ENCODE measurements around the gene NCKAP5.

NCKAP5 gene

DNA sequence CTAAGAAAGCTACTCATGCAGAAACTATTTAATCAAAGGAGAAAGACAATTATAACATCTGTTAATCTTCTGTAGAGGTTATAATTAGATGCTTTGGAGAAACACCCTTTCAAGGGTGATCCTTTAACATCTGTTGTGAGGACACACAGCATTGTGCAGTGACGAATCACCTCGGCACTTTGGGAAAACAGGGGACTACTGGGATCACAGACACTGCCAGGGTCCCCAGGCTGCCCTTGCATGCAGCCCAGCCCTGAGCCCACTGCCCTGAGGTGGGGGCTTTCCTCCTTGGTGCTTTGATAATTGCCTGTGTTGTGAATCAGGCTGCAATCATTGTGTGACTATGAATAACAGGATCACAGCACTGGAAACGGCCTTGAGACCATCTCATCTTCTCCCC lies 10.6 kb downstream of the NCKAP5 start:
- in situ Hi-C loops (cut with HindIII; ENCODE audit: low sequenced_read_pairs) = no loop called here
- DNase-seq (ENCODE audit: low read depth) = no peak
- TF ChIP-seq, protein P1, sequence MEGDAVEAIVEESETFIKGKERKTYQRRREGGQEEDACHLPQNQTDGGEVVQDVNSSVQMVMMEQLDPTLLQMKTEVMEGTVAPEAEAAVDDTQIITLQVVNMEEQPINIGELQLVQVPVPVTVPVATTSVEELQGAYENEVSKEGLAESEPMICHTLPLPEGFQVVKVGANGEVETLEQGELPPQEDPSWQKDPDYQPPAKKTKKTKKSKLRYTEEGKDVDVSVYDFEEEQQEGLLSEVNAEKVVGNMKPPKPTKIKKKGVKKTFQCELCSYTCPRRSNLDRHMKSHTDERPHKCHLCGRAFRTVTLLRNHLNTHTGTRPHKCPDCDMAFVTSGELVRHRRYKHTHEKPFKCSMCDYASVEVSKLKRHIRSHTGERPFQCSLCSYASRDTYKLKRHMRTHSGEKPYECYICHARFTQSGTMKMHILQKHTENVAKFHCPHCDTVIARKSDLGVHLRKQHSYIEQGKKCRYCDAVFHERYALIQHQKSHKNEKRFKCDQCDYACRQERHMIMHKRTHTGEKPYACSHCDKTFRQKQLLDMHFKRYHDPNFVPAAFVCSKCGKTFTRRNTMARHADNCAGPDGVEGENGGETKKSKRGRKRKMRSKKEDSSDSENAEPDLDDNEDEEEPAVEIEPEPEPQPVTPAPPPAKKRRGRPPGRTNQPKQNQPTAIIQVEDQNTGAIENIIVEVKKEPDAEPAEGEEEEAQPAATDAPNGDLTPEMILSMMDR (IDR thresholded peaks at IDR 0.05; ENCODE audit: low read depth, low read length, missing control alignments) = no peak
- no peak overlapping the region for H3K4me3 ChIP-seq (ENCODE audit: low read depth, low read length)

DNA sequence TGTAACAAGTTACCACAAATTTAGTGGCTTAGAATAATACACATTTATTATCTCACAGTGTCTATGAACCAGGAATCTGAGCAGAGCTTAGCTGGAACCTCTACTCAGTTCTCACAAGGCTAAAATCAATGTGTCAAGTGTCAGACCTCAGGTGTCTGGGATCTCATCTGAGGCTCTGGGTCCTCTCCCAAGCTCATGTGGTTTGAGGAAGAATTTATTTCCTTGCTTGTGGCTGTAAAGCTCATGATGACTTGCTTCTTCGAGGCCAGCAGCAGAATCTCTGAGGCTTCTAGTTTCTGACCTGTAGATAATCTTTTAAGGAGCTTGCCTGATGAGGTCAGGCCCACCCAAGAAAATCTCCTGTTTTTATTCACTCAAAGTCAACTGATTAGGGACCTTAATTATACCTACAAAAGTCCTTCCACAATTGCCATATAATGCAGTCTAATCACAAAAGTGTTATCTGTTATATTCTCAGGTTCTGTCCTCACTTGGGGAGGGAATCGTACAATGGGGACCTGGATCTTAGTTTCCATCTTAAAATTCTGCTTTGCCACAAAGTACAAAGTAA lies 14.3 kb downstream of the NCKAP5 start:
- H3K4me3 ChIP-seq (ENCODE audit: low read depth, low read length) = no peak overlapping the region
- TF ChIP-seq, protein P1 (IDR thresholded peaks at IDR 0.05; ENCODE audit: low read depth, low read length, missing control alignments) = no peak
- in situ Hi-C loops (cut with HindIII; ENCODE audit: low sequenced_read_pairs) = no loop called here
- DNase-seq (ENCODE audit: low read depth) = no peak

DNA sequence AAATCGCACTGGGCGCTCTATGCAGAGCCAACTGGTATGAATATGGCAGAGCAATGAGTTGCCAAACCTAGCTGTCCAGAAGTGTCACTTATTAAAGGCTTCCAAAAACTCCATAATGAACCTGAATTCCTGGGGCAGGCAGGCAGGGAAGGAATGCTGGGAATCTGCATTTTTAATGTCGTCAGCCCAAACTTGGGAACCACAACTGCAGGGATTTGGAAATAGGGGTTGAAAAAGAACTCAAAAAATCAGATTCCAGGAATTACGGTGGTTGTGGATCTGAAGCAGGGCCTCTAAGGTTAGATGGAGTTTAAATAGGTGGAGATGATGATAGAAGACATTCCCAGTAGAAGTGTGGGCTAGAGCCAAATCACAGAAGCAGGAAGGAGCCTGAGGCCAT lies 15.0 kb downstream of the NCKAP5 start:
- TF ChIP-seq, protein P1 (IDR thresholded peaks at IDR 0.05; ENCODE audit: low read depth, low read length, missing control alignments) = no peak
- no peak overlapping the region for H3K4me3 ChIP-seq (ENCODE audit: low read depth, low read length)
- DNase-seq (ENCODE audit: low read depth) = no peak
- in situ Hi-C loops (cut with HindIII; ENCODE audit: low sequenced_read_pairs) = no loop called here

DNA sequence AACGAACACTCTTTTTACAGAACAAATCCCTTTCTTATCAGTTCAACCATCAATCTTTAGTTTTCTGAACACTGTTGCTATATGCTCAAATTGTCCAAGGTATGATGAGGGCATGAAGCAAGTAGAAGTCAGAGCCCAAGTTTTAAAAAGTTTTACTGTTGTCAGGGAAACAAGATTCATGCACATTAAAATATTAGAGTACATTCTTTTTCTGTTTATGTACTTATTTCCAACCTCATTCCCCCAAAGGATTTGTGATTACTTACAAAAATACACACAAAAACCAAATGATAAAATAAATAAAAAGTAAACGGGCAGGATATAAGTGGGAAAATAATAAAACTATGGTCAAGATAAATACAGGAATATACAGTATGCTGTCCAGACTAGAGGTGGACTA lies 15.4 kb downstream of the NCKAP5 start:
- TF ChIP-seq, protein P1 (IDR thresholded peaks at IDR 0.05; ENCODE audit: low read depth, low read length, missing control alignments) = no peak
- in situ Hi-C loops (cut with HindIII; ENCODE audit: low sequenced_read_pairs) = no loop called here
- H3K4me3 ChIP-seq (ENCODE audit: low read depth, low read length) = no peak overlapping the region
- DNase-seq (ENCODE audit: low read depth) = no peak

DNA sequence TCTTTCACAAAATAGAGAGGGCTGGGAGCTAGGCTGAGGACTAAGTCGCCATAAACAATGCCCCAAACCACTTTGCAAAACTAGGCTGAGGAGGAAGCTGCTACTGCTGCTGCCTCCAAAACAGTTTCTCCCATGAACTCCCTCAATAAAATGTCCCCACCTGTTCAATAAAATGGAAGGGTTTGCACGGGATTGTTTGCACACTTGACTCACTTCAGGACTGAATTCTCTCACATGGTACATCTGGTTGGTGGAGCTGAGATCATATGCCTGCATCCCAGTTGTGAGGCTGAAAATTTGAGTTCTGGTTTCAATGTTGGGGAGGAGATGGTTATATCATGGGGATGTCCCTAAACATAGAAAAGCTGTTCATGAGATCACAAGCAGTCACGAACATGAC lies 26.5 kb downstream of the NCKAP5 start:
- no peak for DNase-seq (ENCODE audit: low read depth)
- TF ChIP-seq, protein P1 (IDR thresholded peaks at IDR 0.05; ENCODE audit: low read depth, low read length, missing control alignments) = no peak
- no peak overlapping the region for H3K4me3 ChIP-seq (ENCODE audit: low read depth, low read length)
- in situ Hi-C loops (cut with HindIII; ENCODE audit: low sequenced_read_pairs) = no loop called here

DNA sequence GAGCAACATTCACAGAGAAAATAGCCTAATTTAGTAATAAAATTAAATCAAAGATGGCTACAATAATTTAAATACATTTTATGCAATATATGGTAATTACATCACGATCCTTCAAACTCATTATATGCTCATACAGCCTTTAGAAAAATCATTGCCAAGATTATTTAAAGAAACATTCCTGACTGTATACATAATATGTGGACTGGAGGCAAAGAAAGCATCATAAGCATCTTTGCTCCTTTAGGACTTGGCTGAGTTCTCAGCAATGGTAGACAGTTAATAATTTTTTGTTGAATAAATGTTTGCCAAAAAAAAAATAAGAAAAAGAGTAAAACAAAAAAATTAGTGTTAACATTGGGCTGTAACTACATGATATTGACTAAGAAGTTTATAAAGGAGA lies 26.9 kb downstream of the NCKAP5 start:
- in situ Hi-C loops (cut with HindIII; ENCODE audit: low sequenced_read_pairs) = no loop called here
- no peak overlapping the region for H3K4me3 ChIP-seq (ENCODE audit: low read depth, low read length)
- TF ChIP-seq, protein P1 (IDR thresholded peaks at IDR 0.05; ENCODE audit: low read depth, low read length, missing control alignments) = no peak
- DNase-seq (ENCODE audit: low read depth) = no peak
